K562 (cell line): ENCODE measurements around the gene SPAG16.

Experiments
- CTCF ChIP-seq, 3 experiments: IDR thresholded peaks in 2 of 3; conservative IDR thresholded peaks in 1 of 3; 2 replicates each; pipeline ENCODE4 v1.5.1; 2011 to 2012; ENCODE audit warnings: low read length in 3 of 3, mild to moderate bottlenecking in 3 of 3, control low read depth in 2 of 3, improper control_type of control experiment in 1 of 3, inconsistent platforms in 1 of 3, low read depth in 1 of 3, mixed read lengths in 1 of 3, moderate library complexity in 1 of 3; ENCODE audit not compliant: insufficient read depth in 2 of 3
- NFIC ChIP-seq: fragments of 450-650 bp; IDR thresholded peaks from 2 replicates; pipeline ENCODE4 v1.6.1; 2017; ENCODE audit warnings: mild to moderate bottlenecking, inconsistent platforms
- NR1H2 ChIP-seq: sonication (generic); formaldehyde crosslinking; IDR thresholded peaks from 2 replicates; pipeline ENCODE4 v1.4.0; 2020; ENCODE audit warnings: mild to moderate bottlenecking, missing genetic modification reagents
- PBX2 ChIP-seq, 2 experiments: IDR thresholded peaks in 1 of 2; conservative IDR thresholded peaks in 1 of 2; 2 replicates each; pipeline ENCODE4 v1.6.1; 2016; ENCODE audit warnings: low read depth in 2 of 2, mild to moderate bottlenecking in 1 of 2, missing compliant biosample characterization in 1 of 2, missing genetic modification characterization in 1 of 2, moderate library complexity in 1 of 2
- RFX1 ChIP-seq: fragments of 450-650 bp; IDR thresholded peaks from 2 replicates; pipeline ENCODE4 v1.6.1; 2016; ENCODE audit warnings: mild to moderate bottlenecking, moderate library complexity
- SP2 ChIP-seq: IDR thresholded peaks from 2 replicates; pipeline ENCODE4 v1.6.1; 2011; ENCODE audit warnings: mild to moderate bottlenecking, low read depth, low read length, moderate library complexity; ENCODE audit not compliant: poor library complexity, severe bottlenecking; ENCODE audit errors: extremely low read depth
- SUPT5H ChIP-seq: fragments of 450-650 bp; IDR thresholded peaks from 2 replicates; pipeline ENCODE4 v1.6.1; 2016
- ZNF274 ChIP-seq: IDR thresholded peaks from 2 replicates; pipeline ENCODE4 v1.6.1; 2011; ENCODE audit warnings: low read depth, mild to moderate bottlenecking, low read length, moderate library complexity, borderline replicate concordance
- ZZZ3 ChIP-seq: fragments of 450-650 bp; IDR thresholded peaks from 2 replicates; pipeline ENCODE4 v1.6.1; 2016; ENCODE audit warnings: antibody characterized with exemption, mild to moderate bottlenecking, moderate library complexity

- TF ChIP-seq CTCF (IDR thresholded peaks at IDR 0.05 in 2 of 3, conservative IDR thresholded peaks at IDR 0.05 in 1 of 3; ENCODE audit: insufficient read depth in 2 of 3, low read depth in 1 of 3, low read length in 3 of 3) (no peak), SP2 (no peak), RFX1 (no peak), ZZZ3 (no peak), ZNF274 (no peak), NR1H2 (no peak), NFIC (no peak), PBX2 (CRISPR knock-in tag; IDR thresholded peaks at IDR 0.05; ENCODE audit: low read depth) (no peak), PBX2 (tag; conservative IDR thresholded peaks at IDR 0.05; ENCODE audit: low read depth) (no peak), SUPT5H (no peak)
These were observed 601.2 kb downstream of the SPAG16 start for GRCh38 chr2:213885485-213885884.
